GM12878 (cell line): ENCODE results near the gene PPP3CA. TPM values are rescaled to one million over a fixed set of nuclear protein-coding genes. Genes with fewer than 3 reads are reported as not detected.
A peak's percentile ranks its signal among the peaks of the same experiment; 100 is the strongest.

Source experiments
- EP300 ChIP-seq, 2 experiments: fragments of 150-350 bp in 1 of 2; IDR thresholded peaks; 2 replicates each; pipeline ENCODE4 v1.6.1; 2011 to 2012; ENCODE audit warnings: low read depth in 2 of 2, low read length in 2 of 2, borderline replicate concordance in 1 of 2, improper control_type of control experiment in 1 of 2, inconsistent platforms in 1 of 2; ENCODE audit not compliant: control insufficient read depth in 1 of 2
- GATAD2B ChIP-seq: fragments of 450-650 bp; conservative IDR thresholded peaks from 2 replicates; pipeline ENCODE4 v1.6.1; 2017; ENCODE audit warnings: low read depth, mild to moderate bottlenecking, moderate library complexity
- JUND ChIP-seq: IDR thresholded peaks from 2 replicates; pipeline ENCODE4 v1.6.1; 2012; ENCODE audit warnings: low read depth, mild to moderate bottlenecking, low read length, improper control_type of control experiment, moderate library complexity
- MTA3 ChIP-seq: IDR thresholded peaks from 2 replicates; pipeline ENCODE4 v1.6.1; 2012; ENCODE audit warnings: low read length, inconsistent platforms, borderline replicate concordance
- NBN ChIP-seq: fragments of 450-650 bp; IDR thresholded peaks from 2 replicates; pipeline ENCODE4 v1.6.1; 2016
- NFIC ChIP-seq: IDR thresholded peaks from 2 replicates; pipeline ENCODE4 v1.6.1; 2012; ENCODE audit warnings: low read depth, mild to moderate bottlenecking, inconsistent platforms, low read length, moderate library complexity
- NR2F1 ChIP-seq: fragments of 450-650 bp; conservative IDR thresholded peaks from 2 replicates; pipeline ENCODE4 v1.6.1; 2017; ENCODE audit warnings: mild to moderate bottlenecking
- RELA ChIP-seq: fragments of 450-650 bp; IDR thresholded peaks from 2 replicates; pipeline ENCODE4 v1.8.0; 2014; ENCODE audit warnings: borderline replicate concordance; ENCODE audit not compliant: partially characterized antibody
- RELB ChIP-seq: fragments of 450-650 bp; IDR thresholded peaks from 2 replicates; pipeline ENCODE4 v1.6.1; 2017; ENCODE audit warnings: low read depth, mild to moderate bottlenecking, moderate library complexity
- SRF ChIP-seq, 2 experiments: IDR thresholded peaks; 2 replicates each; pipeline ENCODE4 v1.6.1; 2011; ENCODE audit warnings: low read depth in 2 of 2, low read length in 2 of 2, mild to moderate bottlenecking in 1 of 2, moderate library complexity in 1 of 2
- STAT1 ChIP-seq: fragments of 450-650 bp; conservative IDR thresholded peaks from 2 replicates; pipeline ENCODE4 v1.6.1; 2014; ENCODE audit warnings: antibody characterized with exemption, mild to moderate bottlenecking
- TCF3 ChIP-seq: IDR thresholded peaks from 2 replicates; pipeline ENCODE4 v1.6.1; 2012; ENCODE audit warnings: low read depth, mild to moderate bottlenecking, low read length, borderline replicate concordance; ENCODE audit not compliant: insufficient read depth
- YBX1 ChIP-seq: fragments of 450-650 bp; IDR thresholded peaks from 2 replicates; pipeline ENCODE4 v1.6.1; 2016; ENCODE audit warnings: antibody characterized with exemption
- ZNF217 ChIP-seq: fragments of 450-650 bp; IDR thresholded peaks from 2 replicates; pipeline ENCODE4 v1.6.1; 2017; ENCODE audit warnings: antibody characterized with exemption, mild to moderate bottlenecking
- ZNF687 ChIP-seq: fragments of 450-650 bp; IDR thresholded peaks from 2 replicates; pipeline ENCODE4 v1.6.1; 2017; ENCODE audit warnings: mild to moderate bottlenecking, moderate library complexity
- polyA plus RNA-seq, 11 experiments: library from polyadenylated mRNA; depleted of rRNA in 4 of 11; unstranded in 6 of 11; stranded (reverse) in 5 of 11; fragments of >200 nt; fragmentation: Nextera tagmentation in 4 of 11; fragmentation: Illumina TruSeq in 1 of 11; extraction: Ambion mirVana in 4 of 11; extraction: Trizol in 1 of 11; gene quantifications; 1 replicate in 1 of 11; 2 replicates in 10 of 11; pipeline versions ENCODE4 v1.2.1 to v1.2.3, GENCODE V29; 2011 to 2016; ENCODE audit warnings: inconsistent platforms in 2 of 11, missing spikeins in 2 of 11, low read depth in 1 of 11
- total RNA-seq, 4 experiments: library from RNA; depleted of rRNA in 3 of 4; stranded (reverse); fragments of >200 nt in 3 of 4; fragmentation: Illumina TruSeq in 1 of 4; extraction: Trizol in 1 of 4; gene quantifications; 2 replicates each; pipeline versions ENCODE4 v1.2.1 to v1.2.3, GENCODE V29; 2013 to 2021
- TF ChIP-seq, protein P1 (sequence below): fragments of 450-650 bp; formaldehyde crosslinking; IDR thresholded peaks from 2 replicates; pipeline ENCODE4 v1.4.0; 2020; ENCODE audit warnings: mild to moderate bottlenecking, moderate library complexity
- TF ChIP-seq, protein P2 (sequence below): IDR thresholded peaks from 2 replicates; pipeline ENCODE4 v1.6.1; 2011; ENCODE audit warnings: low read depth, low read length, improper control_type of control experiment, borderline replicate concordance
- TF ChIP-seq, protein P3 (sequence below): fragments of 450-650 bp; IDR thresholded peaks from 2 replicates; pipeline ENCODE4 v1.6.1; 2017; ENCODE audit warnings: borderline replicate concordance

PPP3CA gene
- total and polyA plus RNA-seq, 10 of the 15 experiments (the other 5 are each of a cell fraction or from before 2014, with no cell fraction given): 0.33 to 9.0 (median 1.0) TPM

DNA sequence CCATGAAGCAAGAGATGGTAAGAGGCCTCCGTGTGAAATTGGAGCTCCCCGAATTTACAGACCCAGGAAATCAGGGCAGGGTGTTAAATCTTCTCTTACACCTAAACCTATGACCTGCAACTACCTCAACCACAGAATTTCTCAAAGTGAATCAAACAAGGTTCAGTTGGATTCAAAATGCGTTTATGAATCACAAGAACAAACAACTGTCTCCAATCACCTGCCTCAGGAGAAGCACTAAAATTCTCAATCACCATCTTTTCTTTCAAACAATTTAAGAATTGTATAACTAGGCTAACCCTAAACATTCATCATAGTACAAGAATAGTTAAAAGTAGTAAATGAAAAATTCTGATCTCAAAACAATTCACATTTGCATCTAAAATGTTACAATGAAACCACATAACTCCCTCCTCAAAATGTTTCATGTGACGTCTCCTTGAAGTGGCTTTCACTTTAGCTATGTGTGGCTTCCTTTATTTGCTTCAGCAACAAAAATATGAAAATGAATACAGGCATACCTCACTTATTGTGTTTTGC is 19.2 kb downstream of the PPP3CA start (continued):
- TF ChIP-seq, protein P1, sequence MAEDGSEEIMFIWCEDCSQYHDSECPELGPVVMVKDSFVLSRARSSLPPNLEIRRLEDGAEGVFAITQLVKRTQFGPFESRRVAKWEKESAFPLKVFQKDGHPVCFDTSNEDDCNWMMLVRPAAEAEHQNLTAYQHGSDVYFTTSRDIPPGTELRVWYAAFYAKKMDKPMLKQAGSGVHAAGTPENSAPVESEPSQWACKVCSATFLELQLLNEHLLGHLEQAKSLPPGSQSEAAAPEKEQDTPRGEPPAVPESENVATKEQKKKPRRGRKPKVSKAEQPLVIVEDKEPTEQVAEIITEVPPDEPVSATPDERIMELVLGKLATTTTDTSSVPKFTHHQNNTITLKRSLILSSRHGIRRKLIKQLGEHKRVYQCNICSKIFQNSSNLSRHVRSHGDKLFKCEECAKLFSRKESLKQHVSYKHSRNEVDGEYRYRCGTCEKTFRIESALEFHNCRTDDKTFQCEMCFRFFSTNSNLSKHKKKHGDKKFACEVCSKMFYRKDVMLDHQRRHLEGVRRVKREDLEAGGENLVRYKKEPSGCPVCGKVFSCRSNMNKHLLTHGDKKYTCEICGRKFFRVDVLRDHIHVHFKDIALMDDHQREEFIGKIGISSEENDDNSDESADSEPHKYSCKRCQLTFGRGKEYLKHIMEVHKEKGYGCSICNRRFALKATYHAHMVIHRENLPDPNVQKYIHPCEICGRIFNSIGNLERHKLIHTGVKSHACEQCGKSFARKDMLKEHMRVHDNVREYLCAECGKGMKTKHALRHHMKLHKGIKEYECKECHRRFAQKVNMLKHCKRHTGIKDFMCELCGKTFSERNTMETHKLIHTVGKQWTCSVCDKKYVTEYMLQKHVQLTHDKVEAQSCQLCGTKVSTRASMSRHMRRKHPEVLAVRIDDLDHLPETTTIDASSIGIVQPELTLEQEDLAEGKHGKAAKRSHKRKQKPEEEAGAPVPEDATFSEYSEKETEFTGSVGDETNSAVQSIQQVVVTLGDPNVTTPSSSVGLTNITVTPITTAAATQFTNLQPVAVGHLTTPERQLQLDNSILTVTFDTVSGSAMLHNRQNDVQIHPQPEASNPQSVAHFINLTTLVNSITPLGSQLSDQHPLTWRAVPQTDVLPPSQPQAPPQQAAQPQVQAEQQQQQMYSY (CRISPR knock-in tag): no peak
- TF ChIP-seq NBN (no peak), TCF3 (no peak), GATAD2B (no peak; the same call in 1 of the 2 replicates), EP300 (IDR thresholded peaks at IDR 0.05; ENCODE audit: borderline replicate concordance in 1 of 2, control insufficient read depth in 1 of 2, low read depth in 2 of 2, low read length in 2 of 2) (0 out of 4 replicates have a peak, but pooled peaks of 1 of the 2 experiments have one; percentile 45), ZNF217 (peak; percentile 95), STAT1 (no peak), NR2F1 (peak; percentile 56), ZNF687 (no peak), YBX1 (no peak), SRF (IDR thresholded peaks at IDR 0.05; ENCODE audit: low read depth in 2 of 2, low read length in 2 of 2) (no peak), RELA (no peak), NFIC (peak; percentile 76), MTA3 (0 out of 2 replicates have a peak, but pooled peaks have one; percentile 47), JUND (no peak), RELB (peak; percentile 66; the same call in 1 of the 2 replicates)
- TF ChIP-seq, protein P2, sequence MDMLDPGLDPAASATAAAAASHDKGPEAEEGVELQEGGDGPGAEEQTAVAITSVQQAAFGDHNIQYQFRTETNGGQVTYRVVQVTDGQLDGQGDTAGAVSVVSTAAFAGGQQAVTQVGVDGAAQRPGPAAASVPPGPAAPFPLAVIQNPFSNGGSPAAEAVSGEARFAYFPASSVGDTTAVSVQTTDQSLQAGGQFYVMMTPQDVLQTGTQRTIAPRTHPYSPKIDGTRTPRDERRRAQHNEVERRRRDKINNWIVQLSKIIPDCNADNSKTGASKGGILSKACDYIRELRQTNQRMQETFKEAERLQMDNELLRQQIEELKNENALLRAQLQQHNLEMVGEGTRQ: no peak
- TF ChIP-seq, protein P3, sequence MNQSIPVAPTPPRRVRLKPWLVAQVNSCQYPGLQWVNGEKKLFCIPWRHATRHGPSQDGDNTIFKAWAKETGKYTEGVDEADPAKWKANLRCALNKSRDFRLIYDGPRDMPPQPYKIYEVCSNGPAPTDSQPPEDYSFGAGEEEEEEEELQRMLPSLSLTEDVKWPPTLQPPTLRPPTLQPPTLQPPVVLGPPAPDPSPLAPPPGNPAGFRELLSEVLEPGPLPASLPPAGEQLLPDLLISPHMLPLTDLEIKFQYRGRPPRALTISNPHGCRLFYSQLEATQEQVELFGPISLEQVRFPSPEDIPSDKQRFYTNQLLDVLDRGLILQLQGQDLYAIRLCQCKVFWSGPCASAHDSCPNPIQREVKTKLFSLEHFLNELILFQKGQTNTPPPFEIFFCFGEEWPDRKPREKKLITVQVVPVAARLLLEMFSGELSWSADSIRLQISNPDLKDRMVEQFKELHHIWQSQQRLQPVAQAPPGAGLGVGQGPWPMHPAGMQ: no peak
